Astrocyte (in vitro differentiated cells and primary cell): ENCODE data around the gene CD4.

Experiments
- EZH2 ChIP-seq: IDR thresholded peaks from 2 replicates; pipeline ENCODE4 v1.6.1; 2012; ENCODE audit warnings: mild to moderate bottlenecking, low read length, inconsistent platforms; ENCODE audit not compliant: insufficient read depth
- TF ChIP-seq, protein P1 (sequence below): IDR thresholded peaks from 2 replicates; pipeline ENCODE4 v1.5.1; 2011; ENCODE audit warnings: low read depth, mild to moderate bottlenecking, inconsistent platforms, low read length, moderate library complexity; ENCODE audit not compliant: insufficient read depth

DNA sequence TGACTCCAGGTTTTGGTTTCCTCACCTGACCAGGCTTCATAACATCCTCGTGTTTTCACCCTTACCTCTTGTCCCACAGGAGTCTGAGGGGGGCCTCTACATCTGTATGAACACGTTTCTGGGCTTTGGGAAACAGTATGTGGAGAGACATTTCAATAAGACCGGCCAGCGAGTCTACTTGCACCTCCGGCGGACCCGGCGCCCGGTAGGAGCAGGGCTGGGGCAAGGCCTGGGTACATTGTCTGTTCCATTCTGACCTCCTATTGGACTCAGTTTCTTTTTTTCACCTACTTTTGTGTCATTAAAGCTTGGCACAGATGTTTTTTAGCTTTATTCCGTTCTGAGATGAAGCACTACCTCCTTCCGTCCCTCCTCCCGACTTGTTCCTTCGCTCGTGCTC, 66.0 kb downstream of the CD4 start:
- TF ChIP-seq, protein P1, sequence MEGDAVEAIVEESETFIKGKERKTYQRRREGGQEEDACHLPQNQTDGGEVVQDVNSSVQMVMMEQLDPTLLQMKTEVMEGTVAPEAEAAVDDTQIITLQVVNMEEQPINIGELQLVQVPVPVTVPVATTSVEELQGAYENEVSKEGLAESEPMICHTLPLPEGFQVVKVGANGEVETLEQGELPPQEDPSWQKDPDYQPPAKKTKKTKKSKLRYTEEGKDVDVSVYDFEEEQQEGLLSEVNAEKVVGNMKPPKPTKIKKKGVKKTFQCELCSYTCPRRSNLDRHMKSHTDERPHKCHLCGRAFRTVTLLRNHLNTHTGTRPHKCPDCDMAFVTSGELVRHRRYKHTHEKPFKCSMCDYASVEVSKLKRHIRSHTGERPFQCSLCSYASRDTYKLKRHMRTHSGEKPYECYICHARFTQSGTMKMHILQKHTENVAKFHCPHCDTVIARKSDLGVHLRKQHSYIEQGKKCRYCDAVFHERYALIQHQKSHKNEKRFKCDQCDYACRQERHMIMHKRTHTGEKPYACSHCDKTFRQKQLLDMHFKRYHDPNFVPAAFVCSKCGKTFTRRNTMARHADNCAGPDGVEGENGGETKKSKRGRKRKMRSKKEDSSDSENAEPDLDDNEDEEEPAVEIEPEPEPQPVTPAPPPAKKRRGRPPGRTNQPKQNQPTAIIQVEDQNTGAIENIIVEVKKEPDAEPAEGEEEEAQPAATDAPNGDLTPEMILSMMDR: no peak
- no peak for TF ChIP-seq EZH2
